Sigmoid colon (tissue), 4 donors: ENCODE results near the gene ZBED1.

Experiments used
- CTCF ChIP-seq, 4 experiments: fragments of 450-650 bp in 3 of 4; fragments of 200-600 bp in 1 of 4; IDR thresholded peaks; one replicate each; pipeline ENCODE4 v1.5.1; 2016 to 2019; ENCODE audit warnings: antibody characterized with exemption in 4 of 4, mild to moderate bottlenecking in 3 of 4, moderate library complexity in 2 of 4
- EP300 ChIP-seq, 4 donors: sonication (generic); formaldehyde crosslinking; IDR thresholded peaks; one replicate each; pipeline ENCODE4 v1.6.1; 2017; ENCODE audit warnings: antibody characterized with exemption in 4 of 4
- POLR2A ChIP-seq, 2 donors: fragments of 450-650 bp; IDR thresholded peaks; one replicate each; pipeline ENCODE4 v1.6.1; 2016; ENCODE audit warnings: antibody characterized with exemption in 2 of 2, mild to moderate bottlenecking in 2 of 2, moderate library complexity in 2 of 2
- POLR2AphosphoS5 ChIP-seq, 4 donors: sonication (generic); formaldehyde crosslinking; IDR thresholded peaks; one replicate each; pipeline ENCODE4 v1.6.1; 2017; ENCODE audit warnings: antibody characterized with exemption in 4 of 4

GRCh38 chrX:2490634-2491033 lies 10.1 kb downstream of the ZBED1 start:
- TF ChIP-seq CTCF (IDR thresholded peaks at IDR 0.05) (no peak), POLR2A (IDR thresholded peaks at IDR 0.05) (no peak), POLR2AphosphoS5 (IDR thresholded peaks at IDR 0.05) (no peak), EP300 (IDR thresholded peaks at IDR 0.05) (no peak)
